ENCODE data around the gene IGFBP6.
"Not testable (repeated sequence)": the region's sequence is repeated elsewhere in the genome, so short reads cannot be mapped to it uniquely, and the experiment has no call there.

The IGFBP6 gene

GRCh38 chr12:53098354-53098981, 1.0 kb downstream of the IGFBP6 start:
- DNase-seq = peak; percentile 72

- peak; percentile 98 for DNase-seq
Observed at GRCh38 chr12:53099071-53099882, 1.8 kb downstream of the IGFBP6 start.

GRCh38 chr12:53100466-53101151, 3.1 kb downstream of the IGFBP6 start:
- no peak for DNase-seq

GRCh38 chr12:53101266-53101665, 3.8 kb downstream of the IGFBP6 start:
- no peak for DNase-seq

GRCh38 chr12:53101931-53102781, 4.7 kb downstream of the IGFBP6 start:
- DNase-seq = no peak

- DNase-seq = peak; percentile 73
Observed at GRCh38 chr12:53102883-53103807, 5.7 kb downstream of the IGFBP6 start, which contains the start of gene SOAT2. SOAT2 (plus strand) TSS chr12:53103486; CDS start chr12:53103578, 92 bp downstream.

- DNase-seq = no peak
Observed at GRCh38 chr12:53103860-53104305, 6.4 kb downstream of the IGFBP6 start.

- no peak for DNase-seq
Observed at GRCh38 chr12:53105256-53105655, 7.8 kb downstream of the IGFBP6 start.

GRCh38 chr12:53105712-53106439, 8.4 kb downstream of the IGFBP6 start:
- no peak for DNase-seq

GRCh38 chr12:53107122-53107521, 9.7 kb downstream of the IGFBP6 start:
- DNase-seq = no peak

- not testable (repeated sequence) for DNase-seq
Observed at GRCh38 chr12:53112431-53112830, 15.0 kb downstream of the IGFBP6 start.

- no peak for DNase-seq
Observed at GRCh38 chr12:53113136-53113705, 15.8 kb downstream of the IGFBP6 start.

- DNase-seq = no peak
Observed at GRCh38 chr12:53113951-53114350, 16.5 kb downstream of the IGFBP6 start.

GRCh38 chr12:53115112-53115890, 17.8 kb downstream of the IGFBP6 start:
- peak; percentile 40 for DNase-seq

- DNase-seq = no peak
Observed at GRCh38 chr12:53115891-53116648, 18.6 kb downstream of the IGFBP6 start.

GRCh38 chr12:53118751-53119300, 21.4 kb downstream of the IGFBP6 start:
- no peak for DNase-seq

- DNase-seq = no peak
Observed at GRCh38 chr12:53120685-53121525, 23.4 kb downstream of the IGFBP6 start.

All from stimulated activated CD8-positive, alpha-beta memory T cell treated with anti-CD3 and anti-CD28 coated beads, Interleukin-4, amount 100 ng/mL, for 48 hours (primary cell).